ENCODE data around the gene ACIN1.

Gene ACIN1

DNA sequence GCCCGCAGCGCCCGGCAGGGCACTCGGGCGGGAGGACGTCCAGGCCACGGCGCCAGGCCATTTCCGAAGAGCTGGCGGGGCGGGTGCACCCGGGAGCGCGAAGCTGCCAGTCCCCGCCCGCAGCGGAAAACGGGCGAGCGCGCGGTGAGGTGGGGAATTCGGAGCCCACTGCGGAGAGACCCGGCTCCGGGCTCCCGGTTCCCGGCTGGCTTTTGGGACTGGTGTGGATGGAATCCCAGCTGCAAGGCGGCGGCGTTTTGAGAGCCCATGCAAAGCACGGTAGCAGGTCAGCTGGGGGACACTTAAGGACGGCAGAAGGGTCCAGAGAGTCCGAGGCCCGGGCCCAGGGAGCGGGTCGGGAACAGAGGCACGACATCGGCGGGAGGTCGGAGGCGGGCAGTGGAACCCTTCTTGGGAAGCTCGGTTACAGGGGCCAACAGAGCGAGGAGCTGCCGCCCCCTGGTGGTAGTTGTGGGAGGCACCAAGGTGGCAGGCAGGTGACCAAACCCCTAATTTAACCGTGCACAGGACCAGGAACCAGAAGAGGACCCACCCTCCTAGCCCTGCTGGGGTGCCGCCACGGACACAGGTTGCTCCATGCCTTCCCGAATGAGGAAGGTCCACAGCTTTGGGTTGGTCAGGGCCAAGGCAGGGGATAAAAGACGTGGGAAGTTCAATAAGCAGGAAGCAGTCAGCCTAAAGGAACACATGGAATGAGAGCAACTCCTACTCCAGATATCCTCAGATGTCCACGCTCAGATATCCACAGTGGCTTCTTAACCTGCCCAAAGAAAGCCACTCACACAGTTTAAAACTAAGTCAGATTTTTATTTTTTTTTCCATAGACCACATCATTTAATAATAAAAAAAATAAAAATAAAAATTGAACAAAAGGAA, 36.9 kb downstream of the ACIN1 start:
- DNase-seq (ENCODE audit: low read depth), result peak; percentile 43
- TF ChIP-seq, protein P1, sequence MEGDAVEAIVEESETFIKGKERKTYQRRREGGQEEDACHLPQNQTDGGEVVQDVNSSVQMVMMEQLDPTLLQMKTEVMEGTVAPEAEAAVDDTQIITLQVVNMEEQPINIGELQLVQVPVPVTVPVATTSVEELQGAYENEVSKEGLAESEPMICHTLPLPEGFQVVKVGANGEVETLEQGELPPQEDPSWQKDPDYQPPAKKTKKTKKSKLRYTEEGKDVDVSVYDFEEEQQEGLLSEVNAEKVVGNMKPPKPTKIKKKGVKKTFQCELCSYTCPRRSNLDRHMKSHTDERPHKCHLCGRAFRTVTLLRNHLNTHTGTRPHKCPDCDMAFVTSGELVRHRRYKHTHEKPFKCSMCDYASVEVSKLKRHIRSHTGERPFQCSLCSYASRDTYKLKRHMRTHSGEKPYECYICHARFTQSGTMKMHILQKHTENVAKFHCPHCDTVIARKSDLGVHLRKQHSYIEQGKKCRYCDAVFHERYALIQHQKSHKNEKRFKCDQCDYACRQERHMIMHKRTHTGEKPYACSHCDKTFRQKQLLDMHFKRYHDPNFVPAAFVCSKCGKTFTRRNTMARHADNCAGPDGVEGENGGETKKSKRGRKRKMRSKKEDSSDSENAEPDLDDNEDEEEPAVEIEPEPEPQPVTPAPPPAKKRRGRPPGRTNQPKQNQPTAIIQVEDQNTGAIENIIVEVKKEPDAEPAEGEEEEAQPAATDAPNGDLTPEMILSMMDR (IDR thresholded peaks at IDR 0.05; ENCODE audit: control insufficient read depth, extremely low read depth, insufficient read depth), result peak; percentile 94
- H3K4me3 ChIP-seq (ENCODE audit: low read depth, low read length), result peak overlapping the region; percentile 67

DNA sequence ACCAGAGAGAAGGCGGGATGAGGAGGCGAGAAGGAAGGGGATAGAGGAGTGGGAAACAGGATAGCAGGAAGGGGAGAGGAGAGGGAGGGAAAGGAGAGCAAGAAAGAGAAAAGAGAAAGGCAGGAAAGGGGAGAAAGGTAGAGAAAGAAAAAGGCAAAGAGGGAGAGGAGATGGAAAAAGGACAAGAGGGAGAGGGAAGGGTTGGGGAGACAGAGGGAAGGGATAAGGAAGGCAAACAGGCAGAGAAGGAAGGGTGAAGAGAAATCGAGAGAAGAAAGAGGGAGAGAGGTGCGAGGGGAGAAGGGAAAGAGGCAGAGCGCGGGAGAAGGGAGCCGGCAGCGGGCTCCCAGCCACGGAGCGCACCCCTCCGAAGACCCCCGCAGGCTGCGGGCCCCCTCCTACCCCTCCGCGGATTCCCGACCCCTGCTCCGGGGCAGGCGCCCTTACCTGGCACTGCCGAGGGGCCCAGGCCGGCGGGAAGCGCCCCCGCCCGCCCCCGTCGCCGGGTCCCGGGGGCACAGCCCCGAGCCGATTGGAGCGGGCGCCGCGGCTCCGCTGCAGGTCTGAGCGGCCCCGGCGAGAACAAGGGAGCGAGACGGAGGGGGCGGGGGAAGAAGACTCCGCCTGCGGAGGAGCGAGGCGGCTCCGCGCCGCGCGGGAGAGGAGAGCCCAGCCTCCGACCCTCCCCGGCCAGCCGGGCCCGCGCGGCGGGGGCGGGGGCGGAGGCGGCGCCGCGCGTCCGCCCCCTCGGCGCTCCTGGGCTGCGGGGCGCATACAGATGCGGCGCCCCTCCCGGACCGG, 37.8 kb downstream of the ACIN1 start, which contains the start of gene CDH24:
Gene CDH24, minus strand, starts transcription at position 565 of the 801 bp plus-strand sequence. CDS start 1,787 bp downstream, outside the sequence.
- H3K4me3 ChIP-seq (ENCODE audit: low read depth, low read length), result peak within 1 kb of the TSS; percentile 67
- no peak for DNase-seq (ENCODE audit: low read depth)
- TF ChIP-seq, protein P1 (IDR thresholded peaks at IDR 0.05; ENCODE audit: control insufficient read depth, extremely low read depth, insufficient read depth), result no peak

DNA sequence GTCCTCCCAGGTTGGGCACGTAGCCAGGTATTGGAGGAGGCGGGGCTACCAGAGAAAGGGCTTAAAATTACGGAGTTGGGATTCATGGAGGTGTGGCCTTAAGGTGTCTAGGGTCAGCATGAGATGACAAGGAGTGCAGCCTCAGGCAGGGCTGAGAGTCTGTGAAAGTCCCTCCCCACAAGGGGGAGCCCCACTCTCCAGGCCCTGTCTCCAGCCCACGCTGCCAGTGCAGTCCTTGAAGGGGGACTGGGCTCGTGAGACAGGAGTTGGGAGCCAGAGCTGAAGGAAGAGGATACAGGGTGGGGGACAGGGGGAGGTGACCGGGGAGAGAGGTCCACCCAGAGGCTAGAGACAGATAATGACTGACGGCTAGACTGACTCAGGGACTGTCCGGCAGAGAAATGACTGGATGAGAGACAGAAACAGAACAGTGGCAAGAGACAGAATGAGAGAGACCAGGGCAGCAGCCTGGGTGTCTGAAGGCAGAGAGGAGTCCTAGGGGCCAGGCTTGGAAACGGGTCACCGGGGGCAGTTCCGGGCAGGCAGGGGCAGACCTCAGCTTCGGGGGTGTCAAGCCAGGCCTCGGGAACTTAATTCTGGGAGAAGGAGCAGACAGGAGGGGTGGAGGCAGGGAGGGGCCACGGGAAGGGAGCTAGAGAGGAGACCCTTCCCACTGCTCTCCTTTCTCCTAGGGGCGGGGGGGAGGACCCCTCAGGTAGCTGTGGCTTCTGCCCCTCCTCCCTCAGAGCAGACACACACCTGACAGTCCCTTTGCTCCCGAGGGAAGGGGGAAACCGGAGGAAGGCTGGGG, 38.6 kb downstream of the ACIN1 start:
- peak overlapping the region; percentile 67 for H3K4me3 ChIP-seq (ENCODE audit: low read depth, low read length)
- TF ChIP-seq, protein P1 (IDR thresholded peaks at IDR 0.05; ENCODE audit: control insufficient read depth, extremely low read depth, insufficient read depth), result peak; percentile 74
- no peak for DNase-seq (ENCODE audit: low read depth)

DNA sequence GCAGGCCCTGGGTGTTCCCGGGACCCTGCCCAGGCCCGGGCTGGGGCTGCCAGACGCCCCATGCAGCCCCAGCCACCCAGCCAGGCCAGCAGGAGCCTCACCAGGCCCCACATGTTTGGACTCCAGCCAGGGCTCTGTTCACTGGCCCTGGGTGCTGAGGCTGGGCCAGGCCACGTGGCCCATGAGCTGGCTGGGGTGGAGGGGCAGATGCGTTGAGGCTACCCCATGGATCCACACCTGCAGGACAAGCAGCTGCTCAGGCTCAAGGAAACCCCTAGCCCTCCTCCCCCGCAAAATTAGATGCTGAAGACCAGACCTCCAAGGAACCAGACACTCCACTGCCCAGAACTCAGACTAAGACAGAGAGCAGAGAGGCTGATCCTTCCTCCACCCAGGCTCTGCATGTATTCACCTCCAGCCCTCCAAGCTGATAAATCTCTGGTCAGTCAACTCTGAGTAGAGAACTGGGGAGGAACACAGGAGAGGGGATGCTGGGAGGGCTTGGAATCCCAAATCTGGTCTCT, 39.3 kb downstream of the ACIN1 start:
- DNase-seq (ENCODE audit: low read depth), result no peak
- TF ChIP-seq, protein P1 (IDR thresholded peaks at IDR 0.05; ENCODE audit: control insufficient read depth, extremely low read depth, insufficient read depth), result no peak
- H3K4me3 ChIP-seq (ENCODE audit: low read depth, low read length), result no peak overlapping the region

DNA sequence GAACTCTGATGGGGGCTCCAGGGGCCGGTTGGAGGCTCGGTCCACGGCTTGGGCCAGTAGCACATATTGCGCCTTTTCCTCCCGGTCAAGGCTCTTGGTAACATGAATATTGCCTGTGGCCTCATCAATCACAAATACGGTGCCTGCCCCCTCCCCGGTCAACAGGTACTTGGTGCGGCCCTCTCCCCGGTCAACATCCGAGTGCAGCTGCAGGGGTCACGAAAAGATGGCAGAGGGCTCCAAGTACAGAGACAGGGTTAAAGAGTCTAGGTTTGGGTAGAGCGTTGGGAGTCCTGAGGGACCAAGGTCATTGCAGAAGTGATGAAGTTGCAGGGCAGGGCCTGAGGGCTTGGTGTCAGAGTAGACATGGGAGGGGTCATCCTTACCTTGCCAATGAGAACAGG, 39.8 kb downstream of the ACIN1 start:
- TF ChIP-seq, protein P1 (IDR thresholded peaks at IDR 0.05; ENCODE audit: control insufficient read depth, extremely low read depth, insufficient read depth), result no peak
- no peak for DNase-seq (ENCODE audit: low read depth)
- no peak overlapping the region for H3K4me3 ChIP-seq (ENCODE audit: low read depth, low read length)
